NB4 (cell line): Measurements from ENCODE around the gene ZNF620.
A peak's percentile ranks its signal among the peaks of the same experiment; 100 is the strongest.
"Not testable (repeated sequence)": the region's sequence is repeated elsewhere in the genome, so short reads cannot be mapped to it uniquely, and the experiment has no call there.

Source experiments
- DNase-seq: peaks from one replicate; pipeline ENCODE4 v3.0.0; 2010; ENCODE audit warnings: low read depth
- H3K4me3 ChIP-seq: one replicate; pipeline ENCODE4 v1.5.1; 2011; ENCODE audit warnings: mild to moderate bottlenecking, low read depth, low read length, moderate library complexity
- MYC ChIP-seq: IDR thresholded peaks from 2 replicates; pipeline ENCODE4 v1.6.1; 2011; ENCODE audit warnings: low read depth, low read length
- POLR2A ChIP-seq: IDR thresholded peaks from 2 replicates; pipeline ENCODE4 v1.6.1; 2011; ENCODE audit warnings: mild to moderate bottlenecking; ENCODE audit not compliant: insufficient read length; ENCODE audit errors: extremely low read depth
- TF ChIP-seq, protein P1 (sequence below): IDR thresholded peaks from one replicate; pipeline ENCODE4 v1.5.1; 2012; ENCODE audit warnings: low read depth, low read length
- TF ChIP-seq, protein P2 (sequence below): IDR thresholded peaks from 2 replicates; pipeline ENCODE4 v1.6.1; 2011; ENCODE audit warnings: low read depth, low read length

Gene ZNF620

DNA sequence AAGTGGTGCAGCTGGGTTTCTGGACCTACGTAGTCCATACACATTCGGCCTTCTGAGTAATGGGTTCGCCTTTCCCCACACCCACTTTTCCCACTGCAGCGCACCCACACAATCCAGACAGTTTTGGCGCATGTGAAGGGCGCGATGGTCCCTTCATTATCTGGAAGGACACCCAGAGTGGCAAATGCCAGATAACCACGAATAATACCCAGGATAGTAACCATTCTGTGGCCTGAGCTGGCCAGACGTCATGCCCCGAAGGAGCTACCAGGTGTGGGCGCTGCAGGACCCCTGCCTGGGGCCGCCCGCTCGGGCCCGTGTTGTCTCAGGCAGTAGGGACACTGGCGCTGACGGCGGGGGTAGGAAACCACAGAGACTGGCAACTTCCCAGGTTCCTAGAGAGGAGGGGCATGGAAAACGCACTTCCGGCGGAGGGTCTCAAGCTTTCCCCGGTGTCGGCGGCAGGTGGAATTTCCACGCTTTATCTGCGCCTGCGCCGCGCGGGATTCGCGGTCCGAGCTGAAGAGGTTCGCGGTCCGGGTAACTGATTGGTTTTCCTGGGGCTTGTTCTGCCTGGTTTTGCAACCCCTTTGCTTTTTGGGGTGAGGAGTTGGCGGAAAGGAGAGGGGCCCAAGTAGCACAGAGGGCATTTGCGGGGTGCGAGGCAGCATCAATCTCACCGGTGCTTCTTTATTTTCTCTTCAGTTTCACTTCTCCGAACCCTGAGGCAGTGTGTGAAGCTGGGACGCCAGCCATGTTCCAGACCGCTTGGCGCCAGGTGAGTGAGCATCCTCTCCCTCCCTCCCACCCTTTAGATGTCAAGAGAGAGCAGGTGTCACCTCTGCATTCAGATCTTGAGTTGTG, at the start of gene ZNF620:
ZNF620 (plus strand) TSS at position 441 of the 864 bp plus-strand sequence; CDS start at position 755, 314 bp downstream.
- DNase-seq = peak; percentile 85
- TF ChIP-seq, protein P1, sequence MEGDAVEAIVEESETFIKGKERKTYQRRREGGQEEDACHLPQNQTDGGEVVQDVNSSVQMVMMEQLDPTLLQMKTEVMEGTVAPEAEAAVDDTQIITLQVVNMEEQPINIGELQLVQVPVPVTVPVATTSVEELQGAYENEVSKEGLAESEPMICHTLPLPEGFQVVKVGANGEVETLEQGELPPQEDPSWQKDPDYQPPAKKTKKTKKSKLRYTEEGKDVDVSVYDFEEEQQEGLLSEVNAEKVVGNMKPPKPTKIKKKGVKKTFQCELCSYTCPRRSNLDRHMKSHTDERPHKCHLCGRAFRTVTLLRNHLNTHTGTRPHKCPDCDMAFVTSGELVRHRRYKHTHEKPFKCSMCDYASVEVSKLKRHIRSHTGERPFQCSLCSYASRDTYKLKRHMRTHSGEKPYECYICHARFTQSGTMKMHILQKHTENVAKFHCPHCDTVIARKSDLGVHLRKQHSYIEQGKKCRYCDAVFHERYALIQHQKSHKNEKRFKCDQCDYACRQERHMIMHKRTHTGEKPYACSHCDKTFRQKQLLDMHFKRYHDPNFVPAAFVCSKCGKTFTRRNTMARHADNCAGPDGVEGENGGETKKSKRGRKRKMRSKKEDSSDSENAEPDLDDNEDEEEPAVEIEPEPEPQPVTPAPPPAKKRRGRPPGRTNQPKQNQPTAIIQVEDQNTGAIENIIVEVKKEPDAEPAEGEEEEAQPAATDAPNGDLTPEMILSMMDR = peak; percentile 49
- peak; percentile 47; the same call in 1 of the 2 replicates for TF ChIP-seq MYC
- no peak for TF ChIP-seq POLR2A
- TF ChIP-seq, protein P2, sequence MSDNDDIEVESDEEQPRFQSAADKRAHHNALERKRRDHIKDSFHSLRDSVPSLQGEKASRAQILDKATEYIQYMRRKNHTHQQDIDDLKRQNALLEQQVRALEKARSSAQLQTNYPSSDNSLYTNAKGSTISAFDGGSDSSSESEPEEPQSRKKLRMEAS = no peak; the same call in 1 of the 2 replicates
- H3K4me3 ChIP-seq = peak within 1 kb of the TSS; percentile 80

DNA sequence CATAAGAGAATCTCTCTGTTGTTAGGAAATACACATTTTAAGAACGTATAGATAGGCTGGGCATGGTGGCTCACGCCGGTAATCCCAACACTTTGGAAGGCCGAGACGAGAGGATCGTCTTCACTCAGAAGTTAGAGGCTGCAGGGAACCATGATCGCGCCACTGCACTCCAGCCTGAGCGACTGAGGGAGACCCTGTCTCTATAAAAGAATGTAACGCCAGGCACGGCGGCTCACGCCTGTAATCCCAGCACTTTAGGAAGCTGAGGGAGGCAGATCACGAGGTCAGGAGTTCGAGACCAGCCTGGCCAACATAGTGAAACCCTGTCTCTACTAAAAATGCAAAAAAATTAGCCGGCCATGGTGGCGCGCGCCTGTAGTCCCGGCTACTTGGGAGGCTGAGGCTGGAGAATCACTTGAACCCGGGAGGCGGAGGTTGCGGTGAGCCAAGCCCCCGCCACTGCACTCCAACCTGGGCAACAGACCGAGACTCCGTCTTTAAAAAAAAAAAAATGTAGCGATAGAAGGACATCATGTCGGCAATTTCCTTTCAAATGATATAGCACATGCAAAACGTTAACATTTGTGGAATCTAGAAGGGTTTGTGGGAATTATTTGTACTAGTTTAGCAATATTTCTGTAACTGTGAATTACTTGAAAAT, 49.4 kb upstream of the ZNF620 start:
- TF ChIP-seq MYC (no peak), POLR2A (no peak)
- TF ChIP-seq, protein P1 = no peak
- TF ChIP-seq, protein P2 = no peak
- no peak for DNase-seq
- peak overlapping the region; percentile 100 for H3K4me3 ChIP-seq

DNA sequence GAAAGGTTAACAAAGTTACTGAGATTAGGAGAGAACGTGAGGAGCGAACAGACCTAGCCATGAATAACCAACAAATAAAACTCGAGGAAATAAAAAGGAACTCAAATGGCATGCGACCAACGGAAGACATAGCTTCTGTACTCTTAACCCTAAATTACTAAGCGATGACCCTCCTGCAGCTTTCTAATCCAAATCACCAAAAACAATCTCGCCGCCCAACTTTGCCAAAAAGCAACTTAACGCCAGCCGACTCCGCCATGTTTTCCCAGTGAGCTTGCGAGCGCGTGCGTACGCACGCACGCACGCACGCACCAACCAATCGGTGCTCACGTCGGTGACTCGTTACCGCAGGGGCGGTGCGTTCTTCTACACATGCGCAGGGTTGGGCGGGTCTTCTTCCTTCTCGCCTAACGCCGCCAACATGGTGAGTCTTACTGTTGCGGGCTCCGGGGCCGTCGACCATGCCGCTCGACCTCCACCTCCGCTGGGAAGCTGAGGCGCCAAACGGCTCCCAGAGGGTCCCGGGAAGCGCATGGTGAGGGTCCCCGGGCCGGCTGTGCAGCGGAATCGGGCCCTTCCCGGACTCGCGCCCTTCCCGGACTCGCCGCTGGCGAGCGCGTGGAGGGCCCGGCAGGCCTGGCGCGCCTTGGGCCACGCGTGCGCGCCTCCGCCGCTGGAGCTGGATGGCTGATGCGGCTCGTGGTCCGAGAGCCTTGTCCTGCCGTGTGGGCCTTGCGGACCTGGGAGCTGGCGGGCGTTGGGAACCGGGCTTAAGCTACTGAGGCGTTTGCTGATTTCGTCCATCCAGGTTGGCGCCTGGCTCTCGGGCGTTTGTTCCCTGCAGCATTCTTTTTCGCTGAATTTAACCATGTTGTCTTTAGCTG, 48.7 kb upstream of the ZNF620 start, which contains the start of gene RPL14:
RPL14 (plus strand) TSS at position 400 of the 884 bp plus-strand sequence; CDS start at position 533, 133 bp downstream.
- TF ChIP-seq, protein P1 = no peak
- TF ChIP-seq MYC (peak; percentile 82), POLR2A (peak; percentile 91)
- TF ChIP-seq, protein P2 = peak; percentile 87
- peak within 1 kb of the TSS; percentile 100 for H3K4me3 ChIP-seq
- peak; percentile 96 for DNase-seq

DNA sequence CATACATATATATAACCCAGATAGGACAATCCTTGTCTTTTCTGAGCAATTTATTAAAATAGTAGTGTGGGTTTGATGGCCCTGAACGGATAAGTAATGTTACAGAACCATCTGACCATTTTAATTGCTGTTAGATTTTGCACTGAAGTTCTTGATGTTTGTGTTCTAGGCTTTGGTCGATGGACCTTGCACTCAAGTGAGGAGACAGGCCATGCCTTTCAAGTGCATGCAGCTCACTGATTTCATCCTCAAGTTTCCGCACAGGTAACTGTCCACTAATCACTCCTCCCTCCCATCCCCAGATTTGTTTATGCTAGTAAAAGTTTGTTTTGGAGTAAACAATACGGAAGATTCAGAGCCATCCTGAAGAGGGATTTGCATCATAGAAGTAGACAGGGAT, 47.4 kb upstream of the ZNF620 start:
- no peak for TF ChIP-seq POLR2A
- DNase-seq = no peak

DNA sequence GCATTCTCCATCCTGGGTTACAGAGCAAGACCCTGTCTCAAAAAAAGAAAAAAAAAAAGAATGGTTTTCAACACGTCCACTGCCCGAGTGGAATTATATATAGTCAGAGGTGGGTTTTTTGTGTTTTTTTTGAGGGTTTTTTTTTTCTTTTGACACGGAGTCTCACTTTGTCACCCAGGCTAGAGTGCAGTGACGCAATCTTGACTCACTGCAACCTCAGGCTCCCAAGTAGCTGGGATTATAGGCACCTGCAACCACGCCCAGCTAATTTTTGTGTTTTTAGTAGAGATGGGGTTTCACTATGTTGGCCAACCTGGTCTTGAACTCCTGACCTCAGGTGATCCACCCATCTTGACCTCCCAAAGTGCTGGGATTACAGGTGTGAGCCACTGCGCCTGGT, 45.4 kb upstream of the ZNF620 start:
- peak overlapping the region; percentile 34 for H3K4me3 ChIP-seq
- DNase-seq = peak; percentile 48

More for the DNA sequence above, 47.4 kb upstream of the ZNF620 start:
- H3K4me3 ChIP-seq = peak overlapping the region; percentile 100

DNA sequence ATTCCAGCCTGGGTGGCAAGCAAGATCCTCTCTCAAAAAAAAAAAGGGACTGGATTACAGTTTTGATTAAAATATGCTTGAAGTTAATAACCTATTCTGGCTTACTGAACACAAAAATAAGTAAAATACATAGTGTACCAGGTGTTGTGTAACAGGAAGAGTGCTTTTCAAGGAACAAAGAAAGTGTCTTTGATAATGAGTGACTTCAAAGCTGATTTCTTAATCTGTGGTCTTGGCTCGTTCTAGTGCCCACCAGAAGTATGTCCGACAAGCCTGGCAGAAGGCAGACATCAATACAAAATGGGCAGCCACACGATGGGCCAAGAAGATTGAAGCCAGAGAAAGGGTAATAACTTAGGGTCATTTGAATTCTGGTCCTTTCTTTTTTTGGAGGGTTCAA, 44.7 kb upstream of the ZNF620 start:
- DNase-seq = no peak

DNA sequence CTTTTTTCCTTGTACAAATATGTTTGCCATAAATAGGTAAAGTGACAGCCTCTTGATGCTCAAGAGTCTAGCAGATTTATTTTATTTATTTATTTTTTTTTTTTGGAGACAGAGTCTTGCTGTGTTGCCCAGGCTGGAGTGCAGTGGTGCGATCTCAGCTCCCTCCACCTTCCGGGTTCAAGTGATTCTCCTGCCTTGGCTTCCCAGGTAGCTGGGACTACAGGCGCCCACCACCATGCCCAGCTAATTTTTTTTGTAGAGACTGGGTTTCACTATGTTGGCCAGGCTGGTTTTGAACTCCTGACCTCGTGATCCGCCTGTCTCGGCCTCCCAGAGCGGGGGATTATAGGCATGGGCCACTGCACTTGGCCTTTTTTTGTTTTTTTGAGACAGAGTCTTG, 43.0 kb upstream of the ZNF620 start:
- not testable (repeated sequence) for DNase-seq, H3K4me3 ChIP-seq

More for the DNA sequence above, 44.7 kb upstream of the ZNF620 start:
- no peak overlapping the region for H3K4me3 ChIP-seq
- TF ChIP-seq, protein P2 = no peak
- TF ChIP-seq, protein P1 = no peak
- TF ChIP-seq POLR2A = no peak
